HG02623 (cell line): ENCODE results near the gene CISH.

Source experiments
- ATAC-seq: cut with Tn5 transposase; IDR thresholded peaks from one replicate; pipeline ENCODE4 v1.9.1; 2021; ENCODE audit warnings: moderate library complexity; ENCODE audit not compliant: unreplicated experiment

The CISH gene

DNA sequence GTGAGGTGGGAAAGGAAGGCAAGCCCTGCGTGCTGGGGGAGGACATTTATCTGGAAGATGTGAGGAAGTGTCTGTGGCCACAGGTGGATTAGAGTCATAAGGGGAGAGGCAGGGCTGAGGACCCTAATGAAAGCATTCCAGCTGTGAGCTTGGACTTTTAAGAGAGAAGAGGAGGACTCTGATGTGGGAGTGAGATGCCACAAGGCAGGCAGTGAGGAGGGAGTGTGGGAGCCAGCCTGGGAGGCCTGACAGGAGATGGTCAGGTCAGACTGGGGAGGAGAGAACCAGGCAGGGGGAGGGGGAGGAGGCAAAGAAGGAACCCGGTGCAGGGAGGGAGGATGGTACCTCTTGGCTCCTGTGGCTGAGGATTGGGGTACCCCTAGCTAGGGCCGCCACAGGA, 26.4 kb upstream of the CISH start:
- ATAC-seq = no peak

DNA sequence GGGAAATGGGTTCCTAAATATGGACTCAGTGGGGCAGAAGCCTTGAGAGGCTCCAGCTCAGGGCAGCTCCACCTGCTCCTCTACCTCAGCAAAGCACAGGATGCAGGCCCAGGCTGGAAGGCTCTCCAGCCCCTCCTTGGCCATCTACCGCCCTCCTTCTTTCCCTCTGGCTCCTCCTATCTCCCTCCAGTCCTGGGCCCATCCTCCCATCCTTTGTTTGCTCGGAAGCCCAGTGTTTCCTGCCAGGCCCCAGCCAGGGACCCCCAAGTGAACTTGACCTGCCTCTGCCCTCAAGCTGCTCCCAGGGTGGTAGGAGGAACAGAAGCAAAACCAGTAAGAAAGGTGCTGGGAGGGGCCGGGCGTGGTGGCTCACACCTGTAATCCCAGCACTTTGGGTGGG, 25.4 kb upstream of the CISH start:
- ATAC-seq = no peak

DNA sequence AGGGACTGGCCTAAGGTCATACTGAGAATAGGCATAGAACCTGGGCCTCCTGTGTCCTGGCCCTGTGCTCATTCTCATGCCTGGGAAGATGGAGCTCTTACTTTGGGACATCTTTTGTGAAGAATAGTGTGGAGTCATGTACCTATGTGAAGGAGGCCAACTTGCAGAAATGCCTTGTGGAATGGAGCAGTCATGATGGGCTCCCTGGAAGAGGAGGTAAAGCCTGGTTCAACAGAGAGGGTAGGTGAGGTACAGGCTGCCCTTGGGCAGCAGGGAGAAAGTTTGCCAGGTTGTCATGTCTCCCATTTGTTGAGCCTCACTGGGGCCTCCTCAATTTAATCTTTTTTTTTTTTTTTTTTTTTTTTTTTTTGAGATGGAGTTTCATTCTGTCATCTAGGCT, 23.5 kb upstream of the CISH start:
- no peak for ATAC-seq

DNA sequence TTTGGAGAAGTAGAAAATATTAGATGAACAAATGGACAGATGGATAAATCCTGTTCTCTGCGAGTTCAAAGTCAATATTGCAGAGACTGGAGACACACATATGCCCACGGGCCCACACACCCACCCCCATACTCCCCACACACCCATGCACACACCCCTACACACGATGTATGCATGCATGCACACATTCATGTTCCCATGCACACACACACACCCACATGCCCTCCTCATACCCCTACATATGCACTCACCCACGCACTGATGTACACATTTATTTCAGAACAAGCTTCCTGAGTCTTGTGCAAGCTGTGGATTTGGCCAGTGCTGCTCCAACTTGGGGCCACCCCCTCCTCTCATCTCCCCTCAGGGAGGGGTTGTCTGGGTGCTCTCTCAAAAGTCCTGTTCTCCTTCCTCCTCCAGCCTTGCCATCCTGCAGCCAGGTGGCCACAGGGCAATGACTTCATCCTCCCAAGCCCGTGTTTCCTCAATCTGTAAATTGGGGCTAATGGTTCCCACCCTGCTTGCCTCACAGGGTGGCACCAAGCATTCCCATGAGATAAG, 21.7 kb upstream of the CISH start:
- ATAC-seq = no peak

DNA sequence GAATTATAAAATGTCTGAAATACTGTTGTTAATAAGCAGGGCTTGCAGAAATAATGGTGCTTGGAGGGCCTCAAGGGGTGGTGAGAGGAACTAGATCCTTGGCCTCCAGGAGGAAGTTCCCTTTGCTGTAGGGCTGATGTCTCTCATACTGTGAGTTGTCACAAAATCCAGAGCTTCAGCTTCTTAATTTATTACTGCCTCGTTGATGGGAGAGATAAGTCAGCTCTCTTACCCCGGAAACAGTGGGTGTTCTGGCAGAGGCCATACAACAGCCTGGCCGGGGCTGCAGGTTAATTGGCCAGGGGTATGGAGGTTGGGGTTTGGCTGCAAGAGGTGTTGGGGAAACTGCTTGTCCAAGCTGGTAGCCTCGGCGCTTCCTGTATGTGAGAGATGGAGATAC, 20.9 kb upstream of the CISH start:
- no peak for ATAC-seq

DNA sequence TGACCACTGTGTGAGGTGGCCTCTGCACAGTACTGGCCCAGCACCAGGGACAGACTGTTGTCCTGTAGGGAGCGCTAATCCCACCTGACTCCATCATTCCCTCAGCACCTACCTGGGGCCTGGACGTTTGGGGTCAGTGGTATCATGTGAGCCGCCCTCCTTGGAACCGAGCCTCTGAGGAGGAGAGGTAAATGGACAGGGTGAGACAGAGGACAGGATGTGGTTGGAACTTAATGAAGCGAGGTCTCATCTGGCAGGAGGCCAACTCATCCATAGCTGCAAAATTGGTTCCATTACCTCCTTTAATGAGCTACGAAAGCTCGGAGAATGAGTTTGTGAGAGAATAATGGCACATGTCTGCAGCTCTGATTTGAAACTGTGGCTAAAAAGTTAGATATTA, 19.3 kb upstream of the CISH start:
- no peak for ATAC-seq

DNA sequence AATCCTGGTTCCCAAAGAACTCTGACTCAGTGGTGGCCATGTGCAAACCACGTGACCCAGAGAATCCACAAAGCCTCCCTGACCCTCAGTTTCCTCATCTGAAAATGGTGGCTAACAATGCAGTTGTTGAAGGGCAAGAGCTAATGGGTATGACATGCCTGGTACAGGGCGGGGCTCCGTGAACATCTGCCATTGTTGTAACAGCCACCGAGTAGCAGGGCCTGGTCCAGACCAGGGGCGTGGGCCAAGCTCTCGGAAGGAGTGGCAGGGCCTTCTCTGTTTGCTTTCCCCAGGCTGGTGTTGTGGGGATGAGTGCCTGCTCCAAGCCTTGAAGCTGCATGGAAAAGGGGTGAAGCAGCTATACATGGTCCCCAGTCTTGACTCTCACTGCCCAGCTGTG, 18.8 kb upstream of the CISH start:
- no peak for ATAC-seq

DNA sequence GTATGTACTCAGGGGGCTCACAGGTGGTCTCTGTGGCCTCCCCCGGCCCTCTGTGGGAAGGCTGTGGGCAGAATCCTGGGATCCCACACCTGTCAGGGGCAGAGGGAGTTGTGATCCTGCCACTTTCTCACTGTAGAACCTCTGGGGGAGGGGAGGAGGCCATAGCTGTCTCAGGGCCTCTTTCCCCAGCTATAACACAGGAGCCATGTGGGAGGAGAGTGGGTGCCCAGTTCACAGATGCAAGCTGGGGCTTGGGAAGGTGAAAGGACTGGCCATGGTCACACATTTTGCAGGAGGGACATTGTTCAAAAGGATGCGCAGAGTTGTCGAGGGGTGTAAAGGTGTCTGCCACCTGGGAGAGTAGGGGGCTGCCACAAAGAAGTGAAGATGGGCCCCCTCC, 17.0 kb upstream of the CISH start:
- no peak for ATAC-seq

DNA sequence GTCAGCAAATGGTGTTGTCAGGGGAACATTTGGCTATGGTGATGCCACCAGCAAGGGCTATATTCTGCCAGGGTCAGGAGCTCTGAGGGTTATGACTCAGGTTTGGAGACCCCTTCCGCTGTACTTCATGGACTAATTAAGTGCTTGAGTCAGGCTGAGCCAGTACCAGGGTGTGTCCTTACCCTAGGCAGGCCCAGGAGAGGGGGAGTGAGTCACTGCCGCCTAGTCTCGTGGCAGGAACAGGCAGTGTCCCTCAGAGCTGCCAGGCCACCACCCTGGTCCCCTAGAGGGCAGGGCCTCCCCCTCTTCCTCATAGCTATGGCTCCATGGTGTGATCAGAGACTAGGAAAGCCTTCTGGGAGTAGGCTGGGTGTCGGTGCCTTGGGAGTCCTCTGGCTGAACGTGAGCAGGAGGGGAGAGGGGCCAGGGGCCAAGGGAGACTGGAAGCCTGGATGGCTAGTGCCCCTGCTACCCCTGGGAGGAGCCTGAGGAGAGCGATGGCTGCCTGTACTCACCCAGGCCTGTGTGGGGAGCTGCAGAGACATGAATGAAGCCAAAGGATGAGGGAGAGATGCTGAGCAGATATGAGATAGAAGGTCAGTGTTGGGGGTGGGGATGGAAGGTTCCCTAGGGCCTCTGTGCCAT, 16.0 kb upstream of the CISH start:
- no peak for ATAC-seq

DNA sequence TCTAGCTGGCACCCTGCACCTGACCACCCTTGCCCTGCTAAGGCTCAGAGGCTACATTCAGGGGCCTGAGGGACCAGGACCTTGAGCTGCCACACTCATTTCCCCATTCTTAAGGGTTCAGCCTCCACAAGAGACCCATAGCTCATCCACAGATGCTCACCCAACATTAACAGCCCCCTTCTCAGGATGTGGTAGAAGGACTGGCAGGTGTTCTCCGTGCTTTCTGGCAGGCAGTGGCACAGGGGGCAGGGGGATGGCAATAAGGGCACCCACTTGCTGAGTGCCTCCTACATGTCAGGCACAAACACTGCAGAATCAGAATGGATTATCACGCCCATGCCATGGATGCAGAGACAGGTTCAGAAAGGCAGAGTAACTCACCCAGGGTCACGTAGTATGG, 14.8 kb upstream of the CISH start:
- ATAC-seq = no peak

DNA sequence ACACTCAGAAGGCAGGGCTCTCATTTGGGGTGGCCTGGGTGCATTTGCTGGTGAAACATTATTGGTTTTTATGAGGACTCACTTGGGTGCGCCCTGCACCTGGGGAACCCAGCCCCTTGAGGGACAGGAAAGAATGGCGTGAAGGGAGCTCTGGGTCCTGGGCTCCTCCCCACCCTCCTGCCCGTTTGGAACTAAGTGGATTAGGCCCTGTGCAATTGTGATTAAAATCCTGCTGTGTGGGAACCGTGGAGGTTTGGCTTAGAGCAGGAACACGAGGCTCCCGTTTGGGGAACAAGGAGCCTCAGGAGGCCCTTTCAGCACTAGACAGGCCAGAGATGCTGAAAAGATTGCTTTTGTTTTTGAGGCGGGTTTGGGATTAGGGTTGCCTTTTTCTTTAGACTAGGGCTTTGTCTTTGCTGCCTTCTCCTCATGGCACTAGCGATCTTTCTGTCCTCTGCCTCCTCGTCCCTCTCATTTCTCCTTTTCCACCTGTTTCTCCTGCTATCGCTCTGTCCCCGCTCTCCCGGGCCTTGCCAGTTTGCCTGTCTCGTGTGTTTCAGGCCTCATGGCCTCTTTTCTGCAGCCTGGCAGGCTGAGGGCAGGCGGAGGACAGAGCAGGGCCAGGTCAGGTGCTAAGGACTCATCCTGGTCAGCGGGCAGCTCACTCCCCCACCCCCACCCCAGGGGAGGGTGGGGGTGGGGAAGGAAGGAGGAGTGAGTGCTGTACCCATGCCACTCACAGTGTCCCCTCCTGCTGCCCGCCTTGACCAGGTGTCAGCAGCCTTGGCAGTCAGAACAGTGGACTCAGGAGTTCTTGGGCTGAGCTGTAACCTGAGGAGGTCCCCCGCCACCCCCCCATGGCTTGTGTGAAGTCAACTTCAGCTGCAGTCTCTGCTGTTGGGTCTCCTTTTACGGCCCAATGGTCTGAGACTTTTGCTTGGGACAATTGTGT, 13.9 kb upstream of the CISH start:
- no peak for ATAC-seq

DNA sequence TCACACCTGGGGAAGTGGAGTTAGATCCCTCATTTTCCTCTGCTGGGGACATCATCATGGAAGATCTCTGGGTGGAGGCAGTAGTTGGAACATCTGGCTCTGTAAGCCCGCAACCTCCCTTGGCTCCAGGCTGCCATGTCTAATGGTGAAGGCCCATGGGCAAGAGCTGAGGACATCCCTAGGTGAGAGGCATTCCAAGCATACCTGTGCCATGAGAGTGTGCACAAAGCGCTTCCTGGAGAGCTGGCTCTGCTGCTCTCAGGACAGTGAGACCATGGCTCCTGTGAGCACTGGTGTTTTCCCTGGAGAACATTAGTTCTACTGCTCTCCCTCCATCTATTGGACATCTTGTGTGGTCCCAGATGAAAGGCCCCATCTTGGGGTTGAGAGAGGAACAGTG, 13.1 kb upstream of the CISH start:
- ATAC-seq = no peak

DNA sequence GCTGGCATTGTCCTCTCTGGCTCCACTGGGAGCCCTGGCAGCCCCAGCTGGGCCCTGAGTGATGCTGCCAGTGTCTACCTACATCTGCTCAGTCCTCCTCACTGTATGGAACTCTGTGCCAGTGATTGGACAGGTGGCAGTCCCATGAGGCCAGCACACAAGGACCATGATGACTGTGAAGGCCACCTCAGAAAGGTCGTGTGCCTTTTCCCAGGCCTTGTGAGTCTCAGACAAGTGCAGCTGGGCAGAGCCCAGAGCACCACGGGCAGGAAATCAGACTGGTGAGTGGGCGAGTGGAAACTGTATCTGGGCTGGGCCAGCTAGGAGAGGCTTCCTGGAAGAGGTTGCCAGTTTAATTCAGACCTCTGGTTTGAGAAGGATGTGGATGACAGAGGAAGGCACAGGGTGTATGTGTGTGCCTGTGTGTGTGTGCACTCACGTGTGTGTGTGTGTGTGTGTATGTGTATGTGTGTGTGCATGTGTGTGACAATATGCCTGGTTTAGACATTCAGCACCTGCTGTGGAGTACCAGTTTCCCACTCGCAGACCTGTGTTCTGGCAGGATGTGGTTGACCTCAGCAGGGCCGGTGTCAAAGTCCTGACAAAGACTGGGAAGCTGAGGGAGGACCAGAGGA, 12.4 kb upstream of the CISH start:
- ATAC-seq = no peak

DNA sequence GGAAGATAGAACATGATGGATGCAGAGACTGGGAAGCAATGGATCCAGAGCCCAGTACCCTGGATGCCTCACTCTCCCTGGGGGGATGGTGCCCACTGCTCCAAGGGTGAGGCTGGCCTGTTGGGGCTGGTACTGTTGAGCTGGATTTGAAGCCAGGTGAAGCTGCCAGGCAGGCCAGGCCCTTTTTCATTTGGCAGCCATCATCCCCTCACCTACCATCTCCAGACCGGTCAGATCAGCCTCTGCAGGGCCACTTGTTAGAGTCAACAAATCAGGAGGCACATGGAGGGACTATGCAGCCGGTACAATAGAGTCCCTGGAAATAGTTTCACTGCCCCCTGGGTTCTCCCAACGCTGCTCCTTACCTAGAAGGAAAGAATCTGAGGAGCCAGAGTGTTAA, 11.3 kb upstream of the CISH start:
- no peak for ATAC-seq

DNA sequence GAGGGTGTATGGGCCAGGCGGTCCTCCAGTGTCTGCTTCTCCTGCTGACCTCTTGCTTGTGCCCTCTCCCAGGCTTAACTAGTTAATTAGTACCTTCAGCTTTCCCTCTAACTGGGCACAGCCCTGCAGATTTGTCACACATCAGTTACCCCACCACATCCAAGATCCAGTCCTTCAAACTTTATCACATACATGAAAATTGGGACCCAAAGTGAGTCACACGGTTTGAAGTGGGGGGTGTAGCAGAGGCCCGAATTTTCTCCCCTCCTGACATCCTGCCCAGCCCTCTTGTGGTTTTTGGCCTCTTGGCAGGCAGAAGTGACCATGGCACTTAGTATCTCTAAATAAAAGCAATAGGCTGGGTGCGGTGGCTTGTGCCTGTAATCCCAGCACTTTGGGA, 9.2 kb upstream of the CISH start:
- ATAC-seq = no peak

DNA sequence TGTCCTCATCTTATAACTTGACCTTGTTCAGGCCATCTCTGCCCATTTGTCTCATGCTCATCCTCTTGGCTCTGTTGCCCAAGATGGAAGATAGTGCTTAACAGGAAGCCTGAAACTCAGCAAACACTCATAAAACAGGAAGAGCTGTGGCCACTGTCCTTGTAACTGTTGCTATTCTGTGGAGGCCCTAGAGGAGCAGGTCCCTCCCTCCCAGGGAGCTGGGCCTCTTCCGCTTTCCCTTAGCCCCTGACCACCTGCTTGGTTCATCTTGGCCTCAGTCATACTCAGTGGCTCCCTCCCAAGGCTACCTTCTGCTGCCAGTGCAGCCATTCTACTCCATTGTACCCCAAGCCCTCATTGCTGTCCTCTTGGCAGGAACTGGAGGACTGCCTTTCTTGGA, 8.8 kb upstream of the CISH start:
- ATAC-seq = no peak

DNA sequence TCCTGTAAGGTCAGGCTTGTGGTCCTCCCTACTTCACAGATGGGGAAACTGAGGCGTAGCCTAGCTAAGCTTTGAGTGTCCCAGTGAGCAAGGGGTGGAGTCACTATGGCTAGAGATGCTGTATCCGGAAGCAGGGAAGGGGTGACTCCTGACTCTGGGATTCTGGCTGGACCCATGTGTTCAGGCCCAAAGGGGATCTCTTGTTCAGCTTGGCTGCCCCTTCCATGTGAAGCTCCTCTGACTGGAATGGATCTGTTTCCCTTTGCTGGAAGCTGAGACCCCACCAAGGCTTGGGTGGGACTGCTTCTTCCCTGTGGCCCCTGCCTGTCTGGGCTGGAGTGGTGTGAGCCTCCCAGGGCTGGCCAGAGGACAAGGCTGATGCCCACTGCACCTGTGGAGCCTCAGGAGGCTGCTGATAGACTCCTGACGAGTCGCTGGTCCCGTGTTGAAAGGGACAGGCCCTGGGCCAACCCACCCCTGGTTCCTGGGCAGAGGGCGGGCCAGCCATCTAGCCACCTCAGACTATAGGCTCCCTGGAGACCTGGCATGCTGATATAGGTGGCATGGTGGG, 6.4 kb upstream of the CISH start:
- no peak for ATAC-seq

DNA sequence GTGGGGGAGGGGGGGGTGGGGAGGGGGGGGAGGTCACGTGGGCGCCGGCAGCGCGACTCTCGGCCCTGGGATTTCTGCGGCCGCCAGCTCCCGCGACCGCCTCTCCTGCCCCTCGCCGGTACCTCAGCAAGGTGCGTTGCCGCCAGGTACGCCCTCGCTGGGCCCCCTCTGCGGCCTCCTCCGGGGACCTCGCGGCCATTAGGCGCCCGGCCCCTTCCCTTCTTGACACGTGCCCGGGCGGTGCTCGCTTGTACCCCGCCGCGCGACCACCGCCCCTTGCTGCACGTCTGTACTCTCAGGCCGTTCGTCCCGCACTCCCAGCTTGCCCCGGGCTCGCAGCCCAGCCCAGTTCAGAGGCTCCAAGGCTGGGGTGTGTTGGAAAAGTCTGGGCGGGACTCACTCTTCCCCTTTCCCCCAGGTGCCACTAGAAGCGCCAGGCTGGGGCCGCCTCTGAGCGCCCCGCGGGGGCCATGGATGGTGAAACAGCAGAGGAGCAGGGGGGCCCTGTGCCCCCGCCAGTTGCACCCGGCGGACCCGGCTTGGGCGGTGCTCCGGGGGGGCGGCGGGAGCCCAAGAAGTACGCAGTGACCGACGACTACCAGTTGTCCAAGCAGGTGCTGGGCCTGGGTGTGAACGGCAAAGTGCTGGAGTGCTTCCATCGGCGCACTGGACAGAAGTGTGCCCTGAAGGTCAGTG, 5.7 kb upstream of the CISH start, which contains the start of gene MAPKAPK3:
MAPKAPK3 (plus strand) TSS at position 56 of the 696 bp plus-strand sequence; CDS start at position 471, 415 bp downstream.
- ATAC-seq = peak; percentile 16

DNA sequence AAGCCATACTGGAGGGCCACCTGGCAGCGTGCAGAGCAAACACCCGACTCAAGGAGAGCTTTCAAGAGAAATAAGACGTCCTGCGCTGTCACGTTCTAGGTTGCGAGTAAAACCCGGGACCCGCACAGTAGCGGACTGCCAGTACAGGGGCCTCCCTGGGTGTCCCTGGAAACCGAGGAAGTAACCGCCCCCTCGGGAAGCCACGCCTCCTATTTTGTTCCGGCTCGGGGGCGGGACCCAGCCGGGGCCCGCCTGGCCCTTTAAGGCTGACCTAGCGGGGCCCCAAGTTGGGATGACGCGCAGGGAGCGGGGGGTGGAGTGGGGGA, 5.2 kb upstream of the CISH start:
- ATAC-seq = peak; percentile 67

DNA sequence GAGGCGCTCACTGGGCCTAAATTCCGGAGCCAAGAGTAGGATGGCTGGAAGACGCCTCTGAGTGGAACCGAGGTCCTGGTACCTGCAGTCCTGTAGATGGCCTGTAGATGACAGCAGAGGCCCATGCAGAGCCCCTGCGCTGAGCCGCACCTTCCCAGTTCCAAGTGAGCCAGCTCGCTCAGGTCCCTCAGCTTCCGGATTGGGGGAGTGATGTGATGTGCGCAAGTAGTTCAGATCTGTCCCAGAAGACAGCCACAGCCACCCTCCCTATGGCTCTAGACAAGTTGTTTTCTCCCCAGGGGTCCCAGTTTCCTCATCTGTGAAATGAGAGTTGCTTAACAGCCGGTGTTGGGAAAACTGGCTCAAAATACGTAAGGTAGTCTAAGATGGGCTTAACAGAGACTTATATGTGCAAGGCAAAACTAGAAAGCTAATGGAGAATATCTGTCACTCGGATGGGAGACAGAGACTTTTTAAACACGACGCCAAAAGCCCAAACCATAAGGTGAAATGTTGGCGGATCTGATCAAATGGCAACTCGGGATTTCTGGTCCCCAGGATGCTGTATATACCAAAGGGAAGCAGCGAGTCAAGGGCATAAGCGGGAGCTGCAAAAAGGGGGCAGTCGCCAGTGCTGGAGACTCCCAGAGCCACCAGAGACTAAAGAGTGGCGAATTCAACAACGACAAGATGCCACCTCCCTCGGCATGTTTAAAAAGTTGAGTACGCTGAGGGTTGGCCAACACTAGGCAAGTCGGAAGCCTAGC, 4.6 kb upstream of the CISH start:
- ATAC-seq = peak; percentile 27
